HTERT RPE-1 (cell line): ENCODE results near the gene CEACAM16.

Source experiments
- in situ Hi-C: fragments of 300-500 bp; cut with MboI; formaldehyde crosslinking; loops from 4 replicates; pipeline ENCODE4 v1.14.3; 2020; ENCODE audit warnings: low sequenced_read_pairs

The CEACAM16 gene

GRCh38 chr19:44744871-44745332 lies 46.0 kb downstream of the CEACAM16 start:
- in situ Hi-C loops = no loop called here

DNA sequence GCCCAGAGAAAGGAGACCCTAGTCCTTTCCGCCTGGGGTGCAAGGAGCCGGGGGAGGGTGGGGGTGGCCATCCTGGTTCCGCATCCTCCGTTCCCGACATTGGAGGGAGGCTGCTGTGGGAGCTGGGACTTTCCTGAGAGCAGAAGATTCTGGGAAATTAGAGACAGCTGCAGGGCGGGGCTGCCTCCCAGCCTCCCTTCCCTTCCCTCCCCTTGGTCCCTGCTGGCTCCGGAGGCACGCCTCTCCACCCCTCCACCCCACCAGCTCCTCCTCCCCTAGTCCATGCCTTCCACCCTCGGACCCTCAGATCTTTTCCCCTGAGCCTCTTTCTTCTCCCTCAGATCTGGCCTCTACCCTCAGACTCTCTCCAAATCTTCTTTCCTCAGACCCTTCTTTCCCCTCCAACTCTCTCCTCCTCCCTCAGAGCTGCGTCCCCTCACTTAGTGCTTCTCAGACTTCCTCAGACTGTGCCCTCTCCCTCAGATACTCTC lies 46.4 kb downstream of the CEACAM16 start:
- in situ Hi-C loops = no loop called here

GRCh38 chr19:44745887-44746600 lies 47.1 kb downstream of the CEACAM16 start:
- in situ Hi-C loops = no loop called here

DNA sequence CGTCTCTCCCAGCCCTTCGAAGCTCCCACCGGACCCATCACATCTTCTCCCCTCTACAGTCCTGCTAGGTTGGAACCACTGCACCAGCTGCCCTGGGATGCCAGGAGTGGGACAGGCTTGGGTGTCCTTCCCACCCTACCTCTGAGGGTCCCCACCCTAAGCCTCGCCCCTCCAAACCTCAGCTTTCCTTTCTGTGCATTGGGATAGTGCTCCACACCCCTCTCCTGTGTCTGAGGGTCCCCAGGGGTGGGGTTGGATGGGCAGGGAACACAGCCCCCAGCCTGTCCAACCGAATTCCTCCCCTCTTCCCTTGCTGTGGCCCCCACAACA lies 47.6 kb downstream of the CEACAM16 start:
- in situ Hi-C loops = no loop called here

DNA sequence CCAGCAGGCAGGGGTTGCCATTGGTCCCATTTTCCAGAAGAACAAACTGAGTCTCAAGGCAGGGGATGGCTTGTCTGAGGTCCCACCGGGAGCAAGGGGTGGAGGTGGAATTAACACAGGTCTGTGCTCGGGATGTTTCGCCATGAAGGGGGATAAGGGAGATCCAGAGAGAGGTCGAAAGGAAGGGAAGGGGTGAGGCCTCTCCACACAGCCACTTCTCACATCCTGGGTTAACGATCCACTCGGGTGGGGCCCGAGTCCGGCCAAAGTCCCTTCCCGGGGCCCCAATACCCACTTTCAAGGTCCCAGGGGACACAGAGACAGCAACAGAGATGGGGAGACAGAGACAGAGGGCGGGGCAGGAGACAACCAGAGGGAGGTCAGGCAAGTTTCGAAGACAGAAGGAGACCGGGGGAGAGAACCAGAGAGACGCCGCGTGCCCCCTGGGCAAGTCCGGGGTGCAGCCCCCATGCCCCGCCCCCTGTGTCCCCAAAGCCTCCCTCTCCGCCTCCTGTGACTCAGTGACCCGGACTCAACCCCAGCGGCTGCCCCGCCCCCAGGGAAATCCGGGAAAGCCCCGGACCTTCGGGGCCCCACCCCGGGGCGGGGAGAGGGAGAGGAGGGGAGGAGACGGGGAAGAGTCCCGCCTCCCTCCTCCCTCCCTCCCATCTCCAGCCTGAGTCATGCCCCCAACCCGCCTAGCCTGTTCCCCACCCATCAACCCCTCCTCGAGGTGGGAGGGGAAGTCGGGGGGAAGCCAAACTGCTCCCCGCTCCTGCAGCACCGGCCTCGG lies 48.2 kb downstream of the CEACAM16 start:
- in situ Hi-C loops = no loop called here

DNA sequence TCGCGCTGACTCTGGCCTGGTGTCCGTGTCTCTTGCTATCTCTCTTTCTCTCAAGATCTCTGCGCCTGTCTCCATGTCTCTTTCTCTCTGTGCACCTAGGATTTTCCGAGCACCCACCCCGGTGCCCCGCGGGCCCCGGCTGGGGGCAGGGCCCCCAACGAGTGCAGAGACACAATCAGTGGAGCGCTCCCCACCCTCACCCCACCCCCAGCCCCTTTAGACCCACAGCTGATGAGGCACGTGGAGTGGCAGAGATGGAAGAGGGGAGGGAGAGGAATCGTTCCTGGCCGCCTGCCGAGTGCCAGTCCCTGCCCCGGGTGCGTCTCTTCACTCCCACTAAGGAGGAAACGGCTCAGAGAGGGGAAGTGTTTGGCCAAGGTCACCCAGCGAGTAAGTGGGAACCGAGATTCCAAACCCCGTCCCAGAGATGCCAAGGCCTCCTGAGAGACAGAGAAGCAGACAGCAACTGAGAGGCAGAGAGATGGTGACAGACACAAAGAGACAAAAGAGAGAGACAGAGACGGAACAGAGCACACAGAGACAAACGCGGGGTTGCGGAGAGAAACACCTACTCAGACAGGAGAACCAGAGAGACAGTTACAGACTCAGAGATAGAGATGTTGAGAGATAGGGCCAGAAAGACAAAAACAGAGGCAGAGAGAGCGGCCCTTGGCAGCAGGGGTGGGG lies 48.9 kb downstream of the CEACAM16 start:
- in situ Hi-C loops = no loop called here

GRCh38 chr19:44748426-44749254 lies 49.7 kb downstream of the CEACAM16 start, which contains the start of gene BCL3:
Gene BCL3 (plus strand): TSS chr19:44748708. CDS start chr19:44748791, 83 bp downstream.
- in situ Hi-C loops = no loop called here

DNA sequence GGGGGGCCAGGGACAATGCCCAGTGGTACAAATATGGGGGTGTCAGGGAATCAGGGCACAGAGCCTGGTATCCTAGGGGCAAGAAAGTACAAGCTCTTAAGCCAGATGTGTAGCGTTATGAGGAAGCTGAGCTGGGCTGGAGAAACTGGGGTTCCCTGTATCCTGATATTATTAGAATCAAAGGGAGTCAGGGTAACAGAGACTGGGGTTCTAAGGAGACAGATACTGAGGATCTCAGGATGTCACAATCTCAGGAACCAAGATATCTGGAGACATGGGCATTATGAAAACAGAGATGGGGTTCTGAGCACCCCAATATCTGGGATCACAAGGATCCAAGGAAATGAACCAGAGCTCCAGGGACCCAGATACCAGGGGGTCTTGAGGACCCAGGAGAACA lies 50.3 kb downstream of the CEACAM16 start:
- in situ Hi-C loops = no loop called here

DNA sequence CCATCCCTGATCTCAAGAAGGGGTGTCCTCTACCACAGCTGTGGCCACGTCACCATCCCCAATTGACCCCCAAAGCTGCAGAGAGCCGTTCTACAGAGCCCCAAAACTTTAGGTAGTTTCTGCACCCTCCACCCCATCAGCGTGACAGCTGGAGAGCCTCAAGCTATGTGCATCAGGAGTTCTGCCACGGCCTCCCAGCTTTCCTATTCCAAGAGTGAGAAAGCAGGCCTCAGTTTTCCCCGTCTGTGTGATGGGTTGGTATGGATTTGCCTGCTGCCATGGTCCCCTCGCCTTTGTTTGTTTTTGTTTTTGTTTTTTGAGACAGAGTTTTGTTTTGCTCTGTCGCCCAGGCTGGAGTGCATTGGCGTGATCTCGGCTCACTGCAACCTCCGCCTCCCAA lies 51.0 kb downstream of the CEACAM16 start:
- in situ Hi-C loops = no loop called here

GRCh38 chr19:44752123-44752815 lies 53.3 kb downstream of the CEACAM16 start:
- in situ Hi-C loops = no loop called here

GRCh38 chr19:44752816-44753625 lies 54.1 kb downstream of the CEACAM16 start:
- in situ Hi-C loops = no loop called here

- in situ Hi-C loops = no loop called here
Observed at GRCh38 chr19:44753626-44753931, 54.6 kb downstream of the CEACAM16 start.

GRCh38 chr19:44753932-44754749 lies 55.2 kb downstream of the CEACAM16 start:
- in situ Hi-C loops = no loop called here

GRCh38 chr19:44754750-44755080 lies 55.8 kb downstream of the CEACAM16 start:
- in situ Hi-C loops = no loop called here

DNA sequence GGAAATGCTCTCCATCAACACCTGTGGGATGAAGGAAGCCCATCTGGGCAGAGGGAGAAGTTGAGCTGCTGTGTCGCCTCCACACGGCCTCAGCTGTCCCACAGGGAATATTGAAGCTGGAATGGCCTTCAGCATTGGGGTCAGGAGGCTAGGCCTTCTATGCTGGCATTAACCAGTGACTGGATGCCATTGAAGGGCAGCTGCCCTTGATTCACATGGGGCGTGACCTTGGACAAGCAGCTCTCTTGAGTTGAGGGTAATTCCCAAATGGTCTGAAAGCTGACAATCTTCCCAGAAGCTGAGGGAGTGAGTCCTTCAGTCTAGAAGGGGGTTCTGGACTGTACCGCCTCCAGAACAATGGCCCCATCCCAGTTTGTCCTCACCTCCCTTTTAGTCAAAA lies 56.3 kb downstream of the CEACAM16 start:
- in situ Hi-C loops = no loop called here

DNA sequence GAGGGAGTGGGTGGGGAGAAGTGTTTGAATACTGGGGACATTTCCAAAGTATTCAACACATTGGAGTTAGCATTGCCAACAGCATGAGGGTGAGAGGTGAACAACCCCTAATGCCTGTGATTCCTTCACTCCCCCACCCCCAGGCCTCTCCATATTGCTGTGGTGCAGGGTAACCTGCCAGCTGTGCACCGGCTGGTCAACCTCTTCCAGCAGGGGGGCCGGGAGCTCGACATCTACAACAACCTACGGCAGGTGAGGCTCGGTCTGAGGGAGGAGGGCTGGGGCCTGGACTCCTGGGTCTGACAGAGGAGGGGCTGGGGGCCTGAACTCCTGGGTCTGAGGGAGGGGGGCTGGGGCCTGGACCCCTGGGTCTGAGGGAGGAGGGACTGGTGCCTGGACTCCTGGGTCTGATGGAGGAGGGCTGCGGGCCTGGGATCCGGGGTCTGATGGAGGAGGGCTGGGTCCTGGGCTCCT lies 57.2 kb downstream of the CEACAM16 start:
- in situ Hi-C loops = no loop called here

DNA sequence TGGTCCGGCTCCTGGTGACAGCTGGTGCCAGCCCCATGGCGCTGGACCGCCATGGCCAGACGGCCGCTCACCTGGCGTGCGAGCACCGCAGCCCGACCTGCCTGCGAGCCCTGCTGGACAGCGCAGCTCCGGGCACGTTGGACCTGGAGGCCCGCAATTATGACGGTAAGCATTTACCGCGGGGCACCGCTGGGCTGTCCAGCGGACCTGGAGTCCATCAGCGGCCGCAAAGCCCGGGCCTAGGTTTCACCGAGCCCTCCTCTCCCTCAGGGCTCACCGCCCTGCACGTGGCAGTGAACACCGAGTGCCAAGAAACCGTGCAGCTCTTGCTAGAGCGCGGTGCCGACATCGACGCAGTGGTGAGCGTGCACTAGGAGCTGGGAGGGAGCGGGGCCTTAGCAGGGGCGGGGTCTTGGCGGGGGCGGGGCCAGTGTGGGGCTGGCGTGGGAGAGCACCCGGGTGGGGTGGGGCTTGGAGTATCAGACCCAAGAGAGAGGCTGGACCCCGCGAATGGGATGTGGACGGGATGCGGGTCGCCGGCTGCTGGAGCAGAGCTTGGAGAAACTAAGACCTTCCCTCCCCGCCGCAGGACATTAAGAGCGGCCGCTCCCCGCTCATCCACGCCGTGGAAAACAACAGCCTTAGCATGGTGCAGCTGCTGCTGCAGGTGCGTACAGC lies 58.2 kb downstream of the CEACAM16 start:
- in situ Hi-C loops = no loop called here
